H1 (cell line): ENCODE data around the gene ZBTB7B. TPM values are rescaled to one million over a fixed set of nuclear protein-coding genes. Genes with fewer than 3 reads are reported as not detected.
A peak's percentile ranks its signal among the peaks of the same experiment; 100 is the strongest.

ENCODE experiments used
- FOSL1 ChIP-seq: IDR thresholded peaks from 2 replicates; pipeline ENCODE4 v1.6.1; 2011; ENCODE audit warnings: mild to moderate bottlenecking, low read depth, low read length, moderate library complexity; ENCODE audit not compliant: insufficient read depth
- HDAC2 ChIP-seq, 2 experiments: fragments of 300-600 bp in 1 of 2; sonication (generic) in 1 of 2; IDR thresholded peaks; 2 replicates each; pipeline ENCODE4 v1.6.1; 2011 to 2012; ENCODE audit warnings: low read depth in 2 of 2, low read length in 2 of 2, mild to moderate bottlenecking in 2 of 2, moderate library complexity in 2 of 2, borderline replicate concordance in 1 of 2, inconsistent platforms in 1 of 2
- MAX ChIP-seq: IDR thresholded peaks from 2 replicates; pipeline ENCODE4 v1.6.1; 2012; ENCODE audit warnings: inconsistent platforms
- PHF8 ChIP-seq: fragments of 200-600 bp; sonication (generic); conservative IDR thresholded peaks from 2 replicates; pipeline ENCODE4 v1.7.1; 2012; ENCODE audit warnings: low read depth, mild to moderate bottlenecking, inconsistent platforms, low read length, moderate library complexity
- POU5F1 ChIP-seq: IDR thresholded peaks from 2 replicates; pipeline ENCODE4 v1.6.1; 2011; ENCODE audit warnings: low read depth, mild to moderate bottlenecking, low read length, moderate library complexity
- RAD21 ChIP-seq, 2 experiments: IDR thresholded peaks in 1 of 2; conservative IDR thresholded peaks in 1 of 2; 2 replicates each; pipeline ENCODE4 v1.6.1; 2011; ENCODE audit warnings: low read depth in 2 of 2, low read length in 2 of 2, improper control_type of control experiment in 1 of 2, inconsistent platforms in 1 of 2, mild to moderate bottlenecking in 1 of 2, moderate library complexity in 1 of 2
- TBP ChIP-seq: IDR thresholded peaks from 2 replicates; pipeline ENCODE4 v1.6.1; 2011; ENCODE audit warnings: low read depth, low read length, improper control_type of control experiment
- polyA plus RNA-seq, 7 experiments: library from polyadenylated mRNA; depleted of rRNA in 3 of 7; stranded (reverse) in 5 of 7; unstranded in 2 of 7; fragments of >200 nt in 5 of 7; fragments of 200-250 nt in 2 of 7; gene quantifications; 1 replicate in 5 of 7; 2 replicates in 1 of 7; 4 replicates in 1 of 7; pipeline versions ENCODE4 v1.2.1 to v1.2.3, GENCODE V29; 2011 to 2013; ENCODE audit warnings: missing spikeins in 2 of 7, mixed read lengths in 2 of 7
- total RNA-seq: library from RNA; stranded (reverse); fragmentation: NEBNext Ultra II Directional; extraction: Animal tissue kit (Norgen Biotek cat#: 25700); gene quantifications from 2 replicates; pipeline ENCODE4 v1.2.1, GENCODE V29; 2021

Gene ZBTB7B
- total and polyA plus RNA-seq, 2 of the 8 experiments (the other 6 are each of a cell fraction or from before 2014, with no cell fraction given) = 24.5 to 36.9 TPM

GRCh38 chr1:155017041-155017945, 14.7 kb downstream of the ZBTB7B start (continued):
- TF ChIP-seq TBP = peak; percentile 69; the same call in 1 of the 2 replicates
- peak; percentile 64; the same call in 1 of the 2 replicates for TF ChIP-seq PHF8
- TF ChIP-seq POU5F1 = no peak
- TF ChIP-seq RAD21 (IDR thresholded peaks at IDR 0.05 in 1 of 2, conservative IDR thresholded peaks at IDR 0.05 in 1 of 2; ENCODE audit: low read depth in 2 of 2, low read length in 2 of 2) = peak; percentile 65 to 72
- TF ChIP-seq MAX = peak; percentile 75
- TF ChIP-seq FOSL1 = 0 out of 2 replicates have a peak, but pooled peaks have one; percentile 12
- TF ChIP-seq HDAC2 (IDR thresholded peaks at IDR 0.05; ENCODE audit: borderline replicate concordance in 1 of 2, low read depth in 2 of 2, low read length in 2 of 2) = peak; percentile 15 to 43; a peak in 1 of 4 replicates
